NCI-H446 treated with DMSO at 0.1 percent for 48 hours (cell line): ENCODE data around the gene TFB2M.
"Not testable (repeated sequence)": the region's sequence is repeated elsewhere in the genome, so short reads cannot be mapped to it uniquely, and the experiment has no call there.

Experiments used
- DNase-seq: peaks from one replicate; lab custom pipeline; 2025; lab: John Stamatoyannopoulos, UW

TFB2M gene, protein sequence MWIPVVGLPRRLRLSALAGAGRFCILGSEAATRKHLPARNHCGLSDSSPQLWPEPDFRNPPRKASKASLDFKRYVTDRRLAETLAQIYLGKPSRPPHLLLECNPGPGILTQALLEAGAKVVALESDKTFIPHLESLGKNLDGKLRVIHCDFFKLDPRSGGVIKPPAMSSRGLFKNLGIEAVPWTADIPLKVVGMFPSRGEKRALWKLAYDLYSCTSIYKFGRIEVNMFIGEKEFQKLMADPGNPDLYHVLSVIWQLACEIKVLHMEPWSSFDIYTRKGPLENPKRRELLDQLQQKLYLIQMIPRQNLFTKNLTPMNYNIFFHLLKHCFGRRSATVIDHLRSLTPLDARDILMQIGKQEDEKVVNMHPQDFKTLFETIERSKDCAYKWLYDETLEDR

DNA sequence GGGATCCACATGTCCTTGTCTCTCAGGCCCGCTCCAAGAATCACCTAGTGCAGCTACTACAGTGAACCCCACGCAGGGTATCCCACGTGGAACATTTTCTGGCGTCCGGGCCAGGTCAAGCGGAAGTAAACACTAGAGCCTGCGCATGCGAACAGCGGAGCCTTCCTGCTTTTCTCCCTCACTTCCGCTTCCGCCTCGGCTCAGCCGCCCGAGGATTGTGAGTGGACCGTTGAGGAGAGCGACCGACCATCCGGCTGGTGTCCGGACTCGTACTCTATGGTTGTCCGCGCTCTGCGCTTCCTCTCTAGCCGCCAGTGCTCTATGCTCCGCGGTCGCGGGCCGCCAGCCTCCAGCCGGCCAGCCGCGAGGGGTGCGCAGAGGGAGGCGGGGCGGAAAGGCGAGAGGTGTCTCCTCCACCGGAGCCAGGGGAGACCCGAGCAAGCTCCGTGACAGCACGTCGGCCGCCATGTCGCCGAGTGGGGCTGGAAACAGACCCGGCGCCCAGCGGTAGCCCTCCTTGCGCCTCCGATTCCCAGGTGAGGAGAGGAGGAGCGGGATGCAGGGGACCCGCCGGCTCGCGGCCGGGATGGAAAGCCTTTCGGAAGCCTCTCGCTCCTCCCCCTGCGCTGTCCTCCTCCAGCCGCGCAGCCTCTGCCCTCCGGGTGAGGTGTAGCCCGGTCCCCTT is at the start of gene TFB2M, which contains the start of gene CNST:
Gene TFB2M (minus strand): TSS at position 134 of the 685 bp plus-strand sequence. CDS start 123 bp downstream, at position 11.
Gene CNST (plus strand): TSS at position 329 of the 685 bp plus-strand sequence. CDS start 25,107 bp downstream, outside the sequence.
- DNase-seq = peak; percentile 97

DNA sequence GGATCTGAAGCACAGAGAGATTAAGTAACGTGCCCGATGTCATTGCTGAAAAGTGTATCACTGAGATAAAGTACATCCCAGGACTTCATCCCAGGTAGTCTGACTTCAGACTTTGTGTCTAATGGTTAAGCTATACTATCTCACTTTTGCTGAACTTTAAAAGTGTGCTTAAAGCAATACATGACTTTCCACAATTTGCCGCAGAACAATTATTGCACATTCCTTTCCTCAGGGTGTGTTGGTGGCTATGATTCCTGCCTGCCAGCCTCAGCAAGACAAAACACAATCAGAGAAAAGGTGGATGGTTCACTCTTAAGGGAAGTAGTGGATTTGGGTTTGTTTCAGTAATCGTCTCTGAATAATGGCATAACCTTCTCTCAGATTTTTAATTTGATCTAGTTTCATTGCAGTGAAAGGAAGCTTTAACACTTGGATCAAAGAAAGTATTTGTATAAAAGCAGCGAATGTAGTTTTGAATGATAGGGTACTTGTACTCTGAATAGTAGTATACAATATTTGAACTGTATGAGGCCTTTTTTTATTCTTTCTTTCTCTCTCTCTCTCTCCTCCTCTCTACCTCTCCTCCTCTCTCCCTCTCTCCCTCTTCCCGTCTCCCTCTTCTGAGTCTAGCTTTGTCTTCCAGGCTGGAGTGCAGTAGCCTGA is 47.2 kb upstream of the TFB2M start:
- DNase-seq = no peak

DNA sequence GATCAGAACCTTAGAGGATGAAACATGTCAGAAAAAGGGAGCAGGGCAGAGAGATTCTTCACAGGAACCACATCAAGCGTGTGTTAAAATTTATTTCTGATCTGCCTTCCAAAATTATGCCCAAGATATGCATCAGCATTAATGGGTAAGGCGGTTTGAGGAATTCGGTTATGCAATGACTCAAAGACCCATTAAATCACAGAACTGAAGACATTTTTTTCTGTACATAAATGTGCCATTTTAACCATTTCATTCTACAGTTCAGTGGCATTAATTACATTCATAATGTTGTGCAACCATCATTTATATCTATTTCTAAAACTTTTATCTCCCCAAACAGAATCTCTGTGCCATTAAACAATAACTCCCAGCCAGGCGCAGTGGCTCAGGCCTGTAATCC is 43.6 kb upstream of the TFB2M start:
- no peak for DNase-seq

GRCh38 chr1:246608616-246609376 is 42.7 kb upstream of the TFB2M start:
- no peak for DNase-seq

DNA sequence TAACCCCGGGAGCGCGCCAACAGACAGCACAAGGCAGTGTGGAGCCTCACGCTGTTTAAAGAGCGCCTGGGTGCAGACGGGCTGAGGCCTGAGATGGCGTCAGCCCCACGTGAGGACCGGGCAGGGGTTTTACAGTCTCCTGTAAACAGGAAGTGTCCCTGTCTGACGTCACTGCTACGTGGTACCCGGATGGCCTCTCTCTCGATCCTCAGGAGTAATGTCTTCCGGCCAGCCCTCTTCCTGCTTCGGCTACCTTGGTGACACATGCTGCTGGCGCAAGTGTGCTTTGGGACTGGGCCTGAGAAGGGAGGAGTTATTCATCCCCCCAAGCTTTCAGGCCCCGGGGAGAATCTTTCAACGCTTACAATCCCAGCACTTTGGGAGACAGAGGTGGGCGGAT is 41.4 kb upstream of the TFB2M start:
- DNase-seq = no peak

GRCh38 chr1:246605231-246605630 is 39.2 kb upstream of the TFB2M start:
- DNase-seq = not testable (repeated sequence)

- peak; percentile 14 for DNase-seq
Observed at GRCh38 chr1:246602194-246602593, 36.1 kb upstream of the TFB2M start.

DNA sequence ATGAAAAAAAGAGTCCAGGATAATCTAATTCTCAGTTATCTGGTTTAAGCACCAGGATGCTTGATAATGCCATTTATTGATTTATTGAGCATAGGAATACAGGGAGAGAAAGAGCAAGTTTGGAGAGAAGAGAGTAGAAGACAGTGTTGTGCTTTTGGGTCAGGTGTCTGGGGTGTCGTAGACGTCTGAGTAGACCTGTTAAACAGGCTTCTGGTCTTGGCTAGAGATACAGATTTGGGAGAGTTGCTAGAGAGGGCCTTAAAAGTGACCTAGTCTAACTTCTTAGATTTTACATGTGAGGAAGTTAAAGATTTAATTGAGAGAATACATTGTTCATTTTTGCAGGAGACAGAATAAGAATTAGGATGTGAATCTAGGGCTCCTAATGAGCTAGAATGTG is 34.5 kb upstream of the TFB2M start:
- no peak for DNase-seq

DNA sequence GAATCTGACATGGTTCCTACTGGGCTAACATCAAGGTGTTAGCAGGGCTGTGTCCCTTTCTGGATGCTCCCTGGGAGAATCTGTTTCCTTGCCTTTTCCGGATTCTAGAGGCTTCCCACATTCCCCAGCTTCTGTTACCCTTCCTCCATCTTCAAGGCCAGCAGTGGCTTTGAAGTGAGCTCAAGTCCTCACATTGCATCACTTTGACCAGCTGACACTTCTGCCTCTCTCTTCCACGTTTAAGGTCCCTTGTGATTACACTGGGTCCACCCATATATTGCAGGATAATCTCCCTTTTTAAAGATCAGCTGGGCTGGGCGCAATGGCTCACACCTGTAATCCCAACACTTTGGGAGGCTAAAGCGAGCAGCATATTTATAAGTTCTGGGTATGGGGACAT is 33.3 kb upstream of the TFB2M start:
- no peak for DNase-seq

GRCh38 chr1:246597971-246598370 is 31.9 kb upstream of the TFB2M start:
- no peak for DNase-seq

GRCh38 chr1:246597340-246597739 is 31.3 kb upstream of the TFB2M start:
- DNase-seq = no peak

DNA sequence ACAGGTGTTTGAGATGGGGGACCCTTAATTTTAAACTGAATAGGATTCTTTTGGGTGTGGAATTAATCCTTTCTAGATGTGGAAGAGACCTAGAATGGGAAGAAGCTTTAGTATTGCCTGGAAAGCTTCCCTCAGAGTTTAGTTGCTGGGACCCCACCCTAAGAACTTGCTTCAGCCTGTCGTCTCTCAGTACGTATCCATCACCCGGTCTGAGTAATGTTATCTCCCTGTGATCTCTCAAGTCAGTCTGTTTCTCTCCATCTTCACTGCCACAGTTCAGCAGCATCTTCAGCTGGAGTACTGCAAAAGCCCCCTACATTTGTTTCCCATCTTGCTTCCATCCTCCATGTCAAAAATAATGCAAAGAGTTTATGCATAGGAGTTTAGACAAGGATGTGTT is 29.1 kb upstream of the TFB2M start:
- no peak for DNase-seq

DNA sequence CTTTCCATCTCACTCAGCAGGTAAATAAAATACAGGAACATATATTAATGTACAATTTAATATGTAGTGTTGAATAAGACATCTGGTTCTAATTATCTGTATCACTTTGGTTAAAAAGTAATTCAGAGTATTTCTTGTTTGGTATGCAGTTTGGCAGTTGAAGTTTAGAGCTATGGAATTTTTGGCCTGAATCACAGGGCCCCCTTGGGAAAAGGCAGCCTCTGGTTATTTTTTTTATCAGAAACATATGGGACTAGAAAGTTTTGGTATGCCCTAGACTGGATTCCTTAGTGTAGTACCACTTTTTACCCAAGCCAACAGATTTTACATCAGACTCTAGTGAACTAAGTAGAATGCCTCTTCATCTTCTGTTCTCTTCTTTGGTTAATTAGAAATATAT is 26.6 kb upstream of the TFB2M start:
- DNase-seq = no peak

GRCh38 chr1:246591958-246592357 is 25.9 kb upstream of the TFB2M start:
- DNase-seq = no peak

DNA sequence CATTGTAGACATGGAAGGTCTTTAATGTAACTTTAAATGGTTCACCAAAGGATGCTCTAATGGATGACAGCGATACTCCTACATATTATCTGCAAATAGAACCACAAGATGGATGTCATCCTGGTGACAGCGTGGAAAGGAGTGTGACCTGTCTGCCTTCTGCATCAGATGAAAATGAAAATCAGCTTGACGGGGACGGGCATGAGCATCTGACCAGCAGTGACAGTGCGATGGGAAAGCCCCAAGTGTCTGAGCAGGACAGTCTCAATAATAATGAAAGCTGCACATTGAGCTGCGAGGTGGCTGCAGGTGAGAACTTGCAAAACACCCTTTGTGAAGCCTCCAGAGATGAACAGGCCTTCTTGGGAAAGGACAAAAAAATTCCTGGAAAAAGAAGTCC is 25.4 kb upstream of the TFB2M start:
- no peak for DNase-seq

DNA sequence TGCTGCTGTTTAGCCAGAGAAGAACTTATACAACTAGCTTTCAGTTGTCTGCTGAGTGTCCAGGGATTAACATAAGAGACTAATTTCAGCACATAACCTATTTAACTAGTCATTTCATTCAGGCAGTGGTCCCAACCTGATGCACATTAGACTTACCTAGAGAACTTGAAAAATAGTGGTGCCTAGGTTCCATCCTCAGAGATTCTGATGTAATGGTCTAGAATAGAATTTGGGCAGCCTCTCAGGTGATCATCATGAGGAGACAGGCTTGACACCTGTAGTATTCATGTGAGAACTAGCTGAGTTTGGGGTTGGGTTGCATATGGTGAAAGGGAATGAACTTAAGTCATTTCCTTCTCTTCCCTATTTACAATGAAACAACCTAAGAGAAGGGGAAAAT is 25.0 kb upstream of the TFB2M start:
- no peak for DNase-seq

DNA sequence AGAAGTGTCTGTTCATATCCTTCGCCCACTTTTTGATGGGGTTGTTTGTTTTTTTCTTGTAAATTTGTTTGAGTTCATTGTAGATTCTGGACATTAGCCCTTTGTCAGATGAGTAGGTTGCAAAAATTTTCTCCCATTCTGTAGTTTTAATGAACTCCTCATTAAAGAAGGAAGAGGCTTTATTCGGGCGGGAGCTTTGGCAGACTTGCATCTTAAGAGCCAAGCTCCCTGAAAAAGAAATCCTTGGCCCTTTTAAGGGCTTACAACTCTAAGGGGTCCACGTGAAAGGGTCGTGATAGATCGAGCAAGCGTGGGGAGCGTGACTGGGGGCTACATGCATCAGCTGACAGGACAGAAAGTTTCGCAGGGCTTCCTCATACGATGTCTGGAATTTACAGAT is 23.9 kb upstream of the TFB2M start:
- not testable (repeated sequence) for DNase-seq

DNA sequence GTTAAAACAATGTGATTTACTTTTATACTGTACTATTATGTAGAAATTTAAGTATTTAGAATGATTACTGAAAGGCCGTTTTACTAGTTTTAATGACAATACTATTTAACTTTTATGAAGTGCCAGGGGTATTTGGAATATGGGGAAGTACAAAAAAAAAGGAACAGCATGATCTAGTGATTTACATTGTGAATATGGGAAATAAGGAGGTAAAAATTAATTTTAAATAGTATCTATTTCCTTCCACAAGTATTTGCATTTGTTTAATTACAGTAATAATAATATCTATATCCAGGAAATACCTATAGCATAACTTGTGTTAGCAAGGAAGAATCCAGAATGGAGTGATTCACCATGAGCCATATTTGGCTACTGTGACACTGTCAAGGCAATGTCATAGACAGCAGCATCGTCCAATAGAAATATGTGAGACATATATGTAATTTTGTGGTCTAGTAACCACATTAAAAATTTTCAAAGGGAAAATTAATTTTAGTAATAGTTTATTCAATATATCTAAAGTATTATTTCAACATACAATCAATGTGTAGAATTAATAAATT is 22.2 kb upstream of the TFB2M start:
- no peak for DNase-seq

GRCh38 chr1:246587606-246588005 is 21.5 kb upstream of the TFB2M start:
- DNase-seq = no peak

- DNase-seq = no peak
Observed at GRCh38 chr1:246587032-246587431, 21.0 kb upstream of the TFB2M start.

DNA sequence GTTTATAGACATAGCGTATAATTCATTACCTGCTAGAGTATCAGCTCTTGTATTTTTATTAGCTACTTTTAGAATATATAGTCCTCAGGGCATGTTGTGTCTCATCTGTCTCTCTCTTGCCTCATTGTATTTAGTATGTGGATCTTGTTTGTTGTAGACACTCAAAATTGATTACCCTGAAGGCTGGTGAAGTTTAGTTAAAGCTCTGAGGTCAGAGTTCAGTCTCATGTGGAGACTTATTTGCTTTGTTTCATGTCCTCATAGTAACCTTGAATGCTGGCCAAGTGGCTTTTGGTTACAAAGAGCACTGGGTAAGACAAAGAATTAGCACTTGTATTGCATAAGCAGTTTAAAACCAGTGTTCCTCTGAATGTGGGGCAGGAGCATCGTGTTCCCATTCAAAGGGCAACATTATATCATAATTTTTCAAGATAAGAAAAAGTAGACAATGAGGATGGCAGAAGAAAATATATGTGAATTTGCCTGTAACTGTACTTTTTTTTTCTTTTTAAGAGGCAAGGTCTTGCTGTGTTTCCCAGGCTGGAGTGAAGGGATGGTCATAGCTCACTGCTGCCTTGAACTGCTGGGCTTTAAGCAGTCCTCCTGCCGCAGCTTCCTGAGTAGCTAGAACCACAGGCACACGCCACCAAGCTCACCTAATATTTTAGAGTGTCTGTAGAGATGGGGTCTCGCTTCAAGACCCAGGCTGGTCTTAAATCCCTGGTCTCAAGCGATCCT is 17.6 kb upstream of the TFB2M start:
- DNase-seq = no peak
